Measurements from ENCODE around the gene NXNL2. TPM values are rescaled to one million over a fixed set of nuclear protein-coding genes. Genes with fewer than 3 reads are reported as not detected.

Gene NXNL2
- total RNA-seq, 2 experiments from 2014 or later = not detected

GRCh38 chr9:88578121-88579049 is 43.4 kb downstream of the NXNL2 start:
- no peaks in the 10 kb centered on the region for H3K9me3 Mint-ChIP-seq
- peak; percentile 69 for DNase-seq
- ChIA-PET POLR2A (no interaction called here), CTCF (interaction anchor here (0.6 to 1.3 kb wide), 5 partner anchors 35 to 627 kb away, joined by 3 to 4 read pairs (median 3); no protein-coding TSS in a partner anchor)
- peak overlapping the region; percentile 17 for H3K4me3 Mint-ChIP-seq
- no peaks in the 10 kb centered on the region for H3K36me3 Mint-ChIP-seq (ENCODE audit: low read depth)
- H3K27ac Mint-ChIP-seq = no peak overlapping the region
- H3K27me3 Mint-ChIP-seq = peaks cover 19% of the 10 kb centered on the region
- H3K4me1 Mint-ChIP-seq = peaks cover 3% of the 10 kb centered on the region

- no peak overlapping the region for H3K4me3 Mint-ChIP-seq
- peaks cover 4% of the 10 kb centered on the region for H3K4me1 Mint-ChIP-seq
- no peaks in the 10 kb centered on the region for H3K36me3 Mint-ChIP-seq (ENCODE audit: low read depth)
- DNase-seq = no peak
- POLR2A ChIA-PET = no interaction called here
- peaks cover 16% of the 10 kb centered on the region for H3K27me3 Mint-ChIP-seq
- CTCF ChIA-PET = interaction anchor here (0.6 to 1.3 kb wide), 5 partner anchors 35 to 628 kb away, joined by 3 to 4 read pairs (median 3); no protein-coding TSS in a partner anchor
- no peaks in the 10 kb centered on the region for H3K9me3 Mint-ChIP-seq
- no peak overlapping the region for H3K27ac Mint-ChIP-seq
These were observed 44.2 kb downstream of the NXNL2 start for GRCh38 chr9:88579050-88579715.

GRCh38 chr9:88580961-88581360 is 46.0 kb downstream of the NXNL2 start:
- no peak overlapping the region for H3K27ac Mint-ChIP-seq
- no peak for DNase-seq
- peaks cover 6% of the 10 kb centered on the region for H3K4me1 Mint-ChIP-seq
- peaks cover 11% of the 10 kb centered on the region for H3K27me3 Mint-ChIP-seq
- POLR2A ChIA-PET = no interaction called here
- CTCF ChIA-PET = interaction anchor here (0.9 to 1.6 kb wide), 4 partner anchors 11 to 505 kb away, joined by 3 to 6 read pairs (median 4); no protein-coding TSS in a partner anchor
- no peaks in the 10 kb centered on the region for H3K9me3 Mint-ChIP-seq
- H3K4me3 Mint-ChIP-seq = no peak overlapping the region
- no peaks in the 10 kb centered on the region for H3K36me3 Mint-ChIP-seq (ENCODE audit: low read depth)

- Mint-ChIP-seq H3K27me3 (peaks cover 11% of the 10 kb centered on the region), H3K36me3 (ENCODE audit: low read depth) (no peaks in the 10 kb centered on the region), H3K4me3 (no peak overlapping the region), H3K27ac (no peak overlapping the region), H3K9me3 (no peaks in the 10 kb centered on the region), H3K4me1 (peaks cover 4% of the 10 kb centered on the region)
- ChIA-PET CTCF (interaction anchor here (1.3 kb wide), 1 partner anchor 417 kb away, joined by 3 read pairs; no protein-coding TSS in a partner anchor), POLR2A (no interaction called here)
- DNase-seq = no peak
These were observed 49.1 kb downstream of the NXNL2 start for GRCh38 chr9:88583901-88584596.

GRCh38 chr9:88585426-88585825 is 50.4 kb downstream of the NXNL2 start:
- H3K36me3 Mint-ChIP-seq (ENCODE audit: low read depth) = no peaks in the 10 kb centered on the region
- H3K4me1 Mint-ChIP-seq = peaks cover 4% of the 10 kb centered on the region
- H3K27me3 Mint-ChIP-seq = peaks cover 11% of the 10 kb centered on the region
- CTCF ChIA-PET = no interaction called here
- DNase-seq = no peak
- H3K9me3 Mint-ChIP-seq = no peaks in the 10 kb centered on the region
- POLR2A ChIA-PET = no interaction called here
- no peak overlapping the region for H3K4me3 Mint-ChIP-seq
- H3K27ac Mint-ChIP-seq = no peak overlapping the region

GRCh38 chr9:88586452-88586851 is 51.5 kb downstream of the NXNL2 start:
- H3K4me3 Mint-ChIP-seq = no peak overlapping the region
- ChIA-PET CTCF (no interaction called here), POLR2A (no interaction called here)
- H3K4me1 Mint-ChIP-seq = peaks cover 4% of the 10 kb centered on the region
- H3K36me3 Mint-ChIP-seq (ENCODE audit: low read depth) = no peaks in the 10 kb centered on the region
- DNase-seq = no peak
- H3K27ac Mint-ChIP-seq = no peak overlapping the region
- H3K9me3 Mint-ChIP-seq = no peaks in the 10 kb centered on the region
- H3K27me3 Mint-ChIP-seq = peaks cover 11% of the 10 kb centered on the region

GRCh38 chr9:88587182-88587581 is 52.2 kb downstream of the NXNL2 start:
- Mint-ChIP-seq H3K4me1 (peaks cover 4% of the 10 kb centered on the region), H3K4me3 (no peak overlapping the region), H3K9me3 (no peaks in the 10 kb centered on the region), H3K27me3 (peaks cover 9% of the 10 kb centered on the region), H3K27ac (no peak overlapping the region), H3K36me3 (ENCODE audit: low read depth) (no peaks in the 10 kb centered on the region)
- no peak for DNase-seq
- ChIA-PET CTCF (no interaction called here), POLR2A (no interaction called here)

- H3K36me3 Mint-ChIP-seq (ENCODE audit: low read depth) = no peaks in the 10 kb centered on the region
- H3K4me1 Mint-ChIP-seq = peaks cover 4% of the 10 kb centered on the region
- ChIA-PET CTCF (no interaction called here), POLR2A (no interaction called here)
- DNase-seq = no peak
- no peak overlapping the region for H3K27ac Mint-ChIP-seq
- no peak overlapping the region for H3K4me3 Mint-ChIP-seq
- no peaks in the 10 kb centered on the region for H3K9me3 Mint-ChIP-seq
- peaks cover 13% of the 10 kb centered on the region for H3K27me3 Mint-ChIP-seq
These were observed 53.1 kb downstream of the NXNL2 start for GRCh38 chr9:88587885-88588649.

GRCh38 chr9:88589656-88590055 is 54.7 kb downstream of the NXNL2 start:
- peaks cover 9% of the 10 kb centered on the region for H3K4me1 Mint-ChIP-seq
- H3K27ac Mint-ChIP-seq = no peak overlapping the region
- H3K9me3 Mint-ChIP-seq = no peaks in the 10 kb centered on the region
- H3K36me3 Mint-ChIP-seq (ENCODE audit: low read depth) = no peaks in the 10 kb centered on the region
- POLR2A ChIA-PET = no interaction called here
- peaks cover 13% of the 10 kb centered on the region for H3K27me3 Mint-ChIP-seq
- CTCF ChIA-PET = no interaction called here
- H3K4me3 Mint-ChIP-seq = no peak overlapping the region
- no peak for DNase-seq

- ChIA-PET CTCF (interaction anchor here (1.5 kb wide), 1 partner anchor 410 kb away, joined by 7 read pairs; no protein-coding TSS in a partner anchor), POLR2A (no interaction called here)
- H3K4me1 Mint-ChIP-seq = peaks cover 9% of the 10 kb centered on the region
- no peaks in the 10 kb centered on the region for H3K36me3 Mint-ChIP-seq (ENCODE audit: low read depth)
- H3K27ac Mint-ChIP-seq = no peak overlapping the region
- no peak overlapping the region for H3K4me3 Mint-ChIP-seq
- peaks cover 15% of the 10 kb centered on the region for H3K27me3 Mint-ChIP-seq
- H3K9me3 Mint-ChIP-seq = no peaks in the 10 kb centered on the region
- DNase-seq = no peak
These were observed 55.7 kb downstream of the NXNL2 start for GRCh38 chr9:88590558-88591146.

GRCh38 chr9:88593537-88594185 is 58.7 kb downstream of the NXNL2 start:
- H3K4me1 Mint-ChIP-seq = peaks cover 9% of the 10 kb centered on the region
- DNase-seq = peak; percentile 54
- no peak overlapping the region for H3K27ac Mint-ChIP-seq
- H3K27me3 Mint-ChIP-seq = peaks cover 21% of the 10 kb centered on the region
- no peaks in the 10 kb centered on the region for H3K36me3 Mint-ChIP-seq (ENCODE audit: low read depth)
- no peak overlapping the region for H3K4me3 Mint-ChIP-seq
- POLR2A ChIA-PET = no interaction called here
- H3K9me3 Mint-ChIP-seq = no peaks in the 10 kb centered on the region
- CTCF ChIA-PET = interaction anchor here (1.3 kb wide), 1 partner anchor 407 kb away, joined by 7 read pairs; no protein-coding TSS in a partner anchor

Measured in activated CD4-positive, alpha-beta memory T cell treated with anti-CD3 and anti-CD28 coated beads, Interleukin-2, amount 10 ng/mL, durations not matched to agents 7 days and 5 days (primary cell).